Thoracic aorta (tissue), 2 donors: Measurements from ENCODE around the gene TMEM235. TPM values are rescaled to one million over a fixed set of nuclear protein-coding genes. Genes with fewer than 3 reads are reported as not detected.
A peak's percentile ranks its signal among the peaks of the same experiment; 100 is the strongest.
"Not testable (repeated sequence)": the region's sequence is repeated elsewhere in the genome, so short reads cannot be mapped to it uniquely, and the experiment has no call there.

Source experiments
- ATAC-seq: fragments of 150-250 bp; one replicate; pipeline ENCODE4 v1.8.0; 2017; ENCODE audit warnings: low read depth; ENCODE audit not compliant: insufficient number of reproducible peaks, low FRiP score
- DNase-seq: peaks from one replicate; pipeline ENCODE4 v3.0.0-alpha.2; 2020; ENCODE audit warnings: low spot score
- H3K27ac ChIP-seq, 2 donors: fragments of 200-600 bp; sonication (generic); 1 replicate in 1 of 2; 2 replicates in 1 of 2; pipeline ENCODE4 v1.5.1; 2016; ENCODE audit warnings: mild to moderate bottlenecking in 2 of 2, moderate library complexity in 2 of 2
- H3K27me3 ChIP-seq: fragments of 200-600 bp; sonication (generic); replicated peaks from 2 replicates; pipeline ENCODE4 v1.6.0; 2016; ENCODE audit warnings: mild to moderate bottlenecking; ENCODE audit not compliant: insufficient read depth
- H3K36me3 ChIP-seq: fragments of 200-600 bp; sonication (generic); one replicate; pipeline ENCODE4 v1.5.1; 2016
- H3K4me1 ChIP-seq, 2 donors: fragments of 200-600 bp; sonication (generic); 1 replicate in 1 of 2; 2 replicates in 1 of 2; pipeline versions ENCODE4 v1.5.1 to v1.6.0; 2016; ENCODE audit warnings: low read depth in 2 of 2, mild to moderate bottlenecking in 1 of 2; ENCODE audit not compliant: control insufficient read depth in 1 of 2
- H3K4me3 ChIP-seq: fragments of 200-600 bp; sonication (generic); 2 replicates; pipeline ENCODE4 v1.5.1; 2016; ENCODE audit warnings: mild to moderate bottlenecking
- H3K9me3 ChIP-seq: fragments of 200-600 bp; sonication (generic); 2 replicates; pipeline ENCODE4 v1.5.1; 2016
- total RNA-seq, 2 donors: library from RNA; depleted of rRNA; stranded (reverse); fragments of >200 nt; gene quantifications; one replicate each; pipeline versions ENCODE4 v1.1.0 to v1.2.3, GENCODE V29; 2016
- TF ChIP-seq, protein P1 (sequence below): fragments of 200-600 bp; sonication (generic); IDR thresholded peaks from one replicate; pipeline ENCODE4 v1.5.1; 2019; ENCODE audit warnings: antibody characterized with exemption

Gene TMEM235
- total RNA-seq, 2 donors from 2014 or later = not detected

GRCh38 chr17:78251773-78252103 lies 20.3 kb downstream of the TMEM235 start:
- no peak overlapping the region for H3K4me3 ChIP-seq
- DNase-seq = no peak
- H3K9me3 ChIP-seq = no peaks in the 10 kb centered on the region
- TF ChIP-seq, protein P1, sequence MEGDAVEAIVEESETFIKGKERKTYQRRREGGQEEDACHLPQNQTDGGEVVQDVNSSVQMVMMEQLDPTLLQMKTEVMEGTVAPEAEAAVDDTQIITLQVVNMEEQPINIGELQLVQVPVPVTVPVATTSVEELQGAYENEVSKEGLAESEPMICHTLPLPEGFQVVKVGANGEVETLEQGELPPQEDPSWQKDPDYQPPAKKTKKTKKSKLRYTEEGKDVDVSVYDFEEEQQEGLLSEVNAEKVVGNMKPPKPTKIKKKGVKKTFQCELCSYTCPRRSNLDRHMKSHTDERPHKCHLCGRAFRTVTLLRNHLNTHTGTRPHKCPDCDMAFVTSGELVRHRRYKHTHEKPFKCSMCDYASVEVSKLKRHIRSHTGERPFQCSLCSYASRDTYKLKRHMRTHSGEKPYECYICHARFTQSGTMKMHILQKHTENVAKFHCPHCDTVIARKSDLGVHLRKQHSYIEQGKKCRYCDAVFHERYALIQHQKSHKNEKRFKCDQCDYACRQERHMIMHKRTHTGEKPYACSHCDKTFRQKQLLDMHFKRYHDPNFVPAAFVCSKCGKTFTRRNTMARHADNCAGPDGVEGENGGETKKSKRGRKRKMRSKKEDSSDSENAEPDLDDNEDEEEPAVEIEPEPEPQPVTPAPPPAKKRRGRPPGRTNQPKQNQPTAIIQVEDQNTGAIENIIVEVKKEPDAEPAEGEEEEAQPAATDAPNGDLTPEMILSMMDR = no peak
- H3K27ac ChIP-seq = no peak overlapping the region
- no peaks in the 10 kb centered on the region for H3K27me3 ChIP-seq
- H3K36me3 ChIP-seq = no peaks in the 10 kb centered on the region
- peaks cover 0 to 12% of the 10 kb centered on the region in 2 donors for H3K4me1 ChIP-seq
- ATAC-seq = no peak

- TF ChIP-seq, protein P1 = no peak
Observed at GRCh38 chr17:78252111-78252634, 20.7 kb downstream of the TMEM235 start.

DNA sequence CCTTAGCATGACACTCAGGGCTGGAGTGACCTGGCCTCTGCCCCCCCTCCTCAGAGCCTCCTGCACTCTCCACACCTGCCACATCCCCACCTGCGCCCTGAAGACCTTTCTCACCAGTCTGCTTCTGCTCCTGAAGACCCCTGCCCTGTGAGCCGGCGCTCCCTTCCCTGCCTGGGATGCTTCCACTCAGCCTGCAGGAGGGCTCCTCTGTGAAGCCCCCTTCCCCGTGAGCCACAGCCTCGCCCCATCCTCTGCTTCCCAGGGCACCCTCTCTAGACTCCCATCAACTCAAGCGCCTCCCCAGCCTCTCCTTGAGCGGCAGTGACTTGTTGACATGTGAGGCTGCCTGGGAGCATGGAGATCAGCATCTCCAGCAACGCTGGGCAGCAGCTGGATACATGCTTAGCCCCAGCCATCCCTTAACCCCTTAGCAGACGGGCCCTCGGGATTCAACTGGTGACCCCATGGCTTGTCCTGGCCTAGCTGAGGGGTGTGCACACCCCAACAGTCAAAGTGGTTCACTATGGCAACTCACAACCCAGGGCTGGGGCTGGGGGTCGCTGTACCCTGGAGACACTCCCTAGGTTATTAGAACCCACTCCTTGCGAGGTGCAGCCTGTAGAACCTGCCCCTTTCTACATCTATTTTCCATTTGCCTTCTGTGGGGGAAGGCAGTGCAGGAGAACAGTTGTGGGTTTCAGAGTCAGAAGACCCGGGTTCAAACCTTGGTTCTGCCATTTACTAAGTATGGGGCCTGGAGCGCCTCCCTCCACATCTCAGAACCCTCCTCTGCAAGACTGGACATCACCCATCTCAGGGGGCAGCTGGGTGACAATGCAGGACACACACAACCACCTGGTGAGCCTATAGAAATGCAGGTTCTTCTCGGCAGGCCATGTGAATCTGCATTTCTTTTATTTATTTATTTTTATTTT lies 21.5 kb downstream of the TMEM235 start:
- TF ChIP-seq, protein P1 = no peak
- no peaks in the 10 kb centered on the region for H3K9me3 ChIP-seq
- peaks cover 0 to 12% of the 10 kb centered on the region in 2 donors for H3K4me1 ChIP-seq
- no peak overlapping the region for H3K4me3 ChIP-seq
- H3K27me3 ChIP-seq = no peaks in the 10 kb centered on the region
- H3K36me3 ChIP-seq = no peaks in the 10 kb centered on the region
- DNase-seq (no peak), ATAC-seq (no peak)
- no peak overlapping the region for H3K27ac ChIP-seq

More at GRCh38 chr17:78252111-78252634, 20.7 kb downstream of the TMEM235 start:
- Histone ChIP-seq H3K27ac (no peak overlapping the region), H3K9me3 (no peaks in the 10 kb centered on the region), H3K27me3 (no peaks in the 10 kb centered on the region), H3K4me1 (peaks cover 0 to 12% of the 10 kb centered on the region in 2 donors), H3K4me3 (no peak overlapping the region), H3K36me3 (no peaks in the 10 kb centered on the region)
- ATAC-seq (no peak), DNase-seq (no peak)

GRCh38 chr17:78253636-78253945 lies 22.2 kb downstream of the TMEM235 start:
- not testable (repeated sequence) for H3K27me3 ChIP-seq, H3K27ac ChIP-seq, DNase-seq, ATAC-seq, H3K36me3 ChIP-seq, H3K9me3 ChIP-seq
- Histone ChIP-seq H3K4me3 (peak overlapping the region; percentile 98), H3K4me1 (peaks cover 0 to 12% of the 10 kb centered on the region in 2 donors)

DNA sequence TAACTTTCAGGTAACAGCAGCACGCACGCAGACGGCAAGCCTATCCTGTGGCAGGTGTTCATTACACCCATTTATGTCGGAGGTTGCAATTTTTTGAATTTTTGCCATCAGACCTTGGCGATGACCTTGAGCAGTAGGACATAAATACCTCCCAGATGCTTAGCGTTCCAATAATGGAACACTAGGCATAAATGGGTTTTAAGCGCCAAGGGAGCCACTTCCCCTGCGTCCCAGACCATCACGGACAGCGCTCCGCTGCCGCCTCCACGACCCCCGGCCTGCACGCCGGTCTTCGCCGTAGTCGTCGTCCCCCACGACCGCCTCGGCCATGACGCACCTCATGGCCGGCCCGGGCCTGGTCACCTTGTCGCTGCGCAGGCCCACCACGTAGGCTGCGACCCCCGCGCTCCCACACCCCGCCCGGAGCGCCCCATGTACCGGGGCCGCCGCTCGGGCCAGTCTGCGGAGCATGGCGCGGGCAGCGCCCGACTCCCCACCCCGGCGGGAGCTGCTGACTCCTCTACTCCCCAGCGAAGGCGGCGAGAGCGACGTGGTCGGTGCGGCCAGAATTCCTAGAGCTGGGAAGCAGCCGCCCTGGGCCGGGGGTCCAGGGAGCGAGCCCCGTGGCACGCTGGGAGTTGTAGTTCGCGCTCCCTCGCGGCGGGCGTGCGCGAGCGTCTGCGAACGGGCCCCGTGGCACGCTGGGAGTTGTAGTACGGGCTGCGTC lies 22.7 kb downstream of the TMEM235 start:
- H3K36me3 ChIP-seq = no peaks in the 10 kb centered on the region
- peaks cover 0 to 12% of the 10 kb centered on the region in 2 donors for H3K4me1 ChIP-seq
- H3K27ac ChIP-seq = peak overlapping the region; percentile 29 to 66
- ATAC-seq (no peak), DNase-seq (peak; percentile 47)
- peak overlapping the region; percentile 98 for H3K4me3 ChIP-seq
- H3K9me3 ChIP-seq = no peaks in the 10 kb centered on the region
- H3K27me3 ChIP-seq = no peaks in the 10 kb centered on the region
- TF ChIP-seq, protein P1 = no peak
